GM12873 (cell line): ENCODE measurements around the gene GCNT4.

Experiments used
- CTCF ChIP-seq: IDR thresholded peaks from 2 replicates; pipeline ENCODE4 v1.5.1; 2012; ENCODE audit warnings: low read depth, mild to moderate bottlenecking, moderate library complexity, low read length, control low read depth; ENCODE audit not compliant: insufficient read depth; ENCODE audit errors: missing control alignments

GCNT4 gene

GRCh38 chr5:75072061-75072460 is 19.7 kb upstream of the GCNT4 start:
- no peak for TF ChIP-seq CTCF

GRCh38 chr5:75071100-75071499 is 18.7 kb upstream of the GCNT4 start:
- TF ChIP-seq CTCF: no peak

- no peak for TF ChIP-seq CTCF
Observed at GRCh38 chr5:75067434-75067833, 15.1 kb upstream of the GCNT4 start.

GRCh38 chr5:75062925-75063531 is 10.7 kb upstream of the GCNT4 start:
- TF ChIP-seq CTCF: no peak

- TF ChIP-seq CTCF: no peak
Observed at GRCh38 chr5:75059912-75060545, 7.7 kb upstream of the GCNT4 start.

- TF ChIP-seq CTCF: no peak
Observed at GRCh38 chr5:75058986-75059535, 6.7 kb upstream of the GCNT4 start.

- no peak for TF ChIP-seq CTCF
Observed at GRCh38 chr5:75057561-75057960, 5.2 kb upstream of the GCNT4 start.
